NCI-H82 treated with DMSO at 0.1 percent for 48 hours (cell line): ENCODE data around the gene SLC35E1.

Source experiments
- DNase-seq: peaks from one replicate; lab custom pipeline; 2025; ENCODE audit not compliant: unreplicated experiment; lab: John Stamatoyannopoulos, UW

SLC35E1 gene

DNA sequence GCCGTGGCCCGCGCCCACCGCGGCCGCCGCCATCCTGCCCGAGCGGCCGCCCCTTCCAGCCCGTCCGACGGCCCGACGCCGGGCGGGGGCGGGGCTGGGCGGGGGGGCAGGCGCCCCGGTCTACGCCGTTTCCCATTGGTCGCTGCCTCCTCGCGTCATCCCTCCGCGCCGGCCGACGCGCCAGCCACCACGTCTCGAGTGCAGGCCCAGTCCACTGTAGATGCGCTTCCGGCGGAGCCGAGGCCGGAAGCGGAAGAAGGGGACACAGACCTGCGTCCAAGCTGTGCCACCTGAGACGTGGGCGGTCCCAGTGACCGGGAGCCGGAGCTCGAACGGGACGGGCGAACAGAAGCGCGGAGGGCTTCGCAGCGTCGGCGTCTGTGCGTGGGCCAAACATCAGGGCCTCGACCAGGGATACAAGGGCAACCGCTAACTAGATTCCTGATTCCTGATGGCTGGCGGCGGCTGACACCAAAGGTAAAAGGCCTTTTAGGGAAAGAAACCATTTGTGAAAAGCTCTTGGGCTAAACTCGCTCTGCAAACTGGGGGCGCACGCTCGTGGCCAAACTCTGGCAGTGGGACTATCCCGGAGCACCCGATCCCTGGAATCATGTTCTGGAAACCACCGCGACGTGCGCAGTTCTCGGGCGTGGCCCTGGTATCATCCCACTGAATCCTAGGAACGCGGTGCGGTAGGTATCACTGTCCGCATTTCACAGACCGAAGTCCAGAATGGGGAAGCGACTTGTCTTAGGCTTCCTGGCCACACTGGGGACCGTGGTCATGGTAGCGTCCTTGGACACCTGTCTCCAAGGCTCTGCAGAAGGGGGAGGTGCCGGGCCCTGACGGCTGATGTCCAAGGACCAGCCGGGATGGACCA lies at the start of gene SLC35E1:
SLC35E1 (minus strand) TSS at position 84 of the 880 bp plus-strand sequence; CDS start at position 33, 51 bp downstream.
- DNase-seq: peak; percentile 91

DNA sequence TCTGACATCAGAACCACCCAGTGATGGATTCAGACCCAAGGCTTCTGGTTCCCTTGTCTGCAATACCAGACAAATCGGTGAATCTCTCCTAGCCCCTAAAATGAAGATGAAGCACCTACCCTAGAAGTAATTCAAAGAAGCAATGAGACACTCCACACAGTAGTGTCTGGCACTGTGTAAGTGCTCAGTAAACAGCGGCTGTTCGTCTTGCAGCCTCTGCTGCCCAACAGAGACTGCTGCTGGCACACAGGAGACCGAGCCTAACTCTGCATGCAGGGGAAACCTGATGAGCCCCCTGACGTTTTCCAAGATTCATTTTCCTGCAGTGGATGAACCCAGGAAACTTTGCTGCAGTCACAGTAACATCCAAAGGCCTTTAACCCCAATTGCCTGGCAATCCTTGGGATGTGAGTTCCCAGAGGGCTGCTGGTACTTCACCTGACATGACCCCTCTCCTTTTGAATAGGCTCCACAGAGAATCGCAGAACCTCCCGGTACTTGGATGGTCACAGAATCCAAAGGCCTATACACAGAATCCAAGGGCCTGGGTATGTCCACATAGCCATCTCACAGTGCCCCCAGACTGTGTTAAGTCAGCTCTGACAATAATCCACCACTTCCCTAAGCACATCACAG lies 49.1 kb upstream of the SLC35E1 start:
- no peak for DNase-seq

DNA sequence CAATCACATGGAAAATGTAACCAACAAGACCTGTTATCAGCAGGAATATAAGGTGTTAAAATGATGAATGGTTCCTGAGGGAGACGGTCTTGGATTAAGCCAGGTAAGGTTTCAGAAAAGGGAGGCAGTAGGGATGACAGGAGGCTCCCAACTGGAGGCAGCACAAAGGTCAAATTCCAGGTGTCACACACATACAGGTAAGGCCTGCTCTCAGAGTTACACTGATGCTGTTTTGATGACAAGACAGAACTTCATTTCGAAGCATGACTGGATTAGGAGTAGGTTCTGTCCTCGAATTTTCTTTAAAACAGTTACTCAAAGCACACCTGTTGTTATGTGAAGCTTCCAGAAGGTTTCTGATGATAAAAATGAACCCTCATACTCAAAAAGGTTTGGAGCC lies 48.4 kb upstream of the SLC35E1 start:
- DNase-seq: no peak

DNA sequence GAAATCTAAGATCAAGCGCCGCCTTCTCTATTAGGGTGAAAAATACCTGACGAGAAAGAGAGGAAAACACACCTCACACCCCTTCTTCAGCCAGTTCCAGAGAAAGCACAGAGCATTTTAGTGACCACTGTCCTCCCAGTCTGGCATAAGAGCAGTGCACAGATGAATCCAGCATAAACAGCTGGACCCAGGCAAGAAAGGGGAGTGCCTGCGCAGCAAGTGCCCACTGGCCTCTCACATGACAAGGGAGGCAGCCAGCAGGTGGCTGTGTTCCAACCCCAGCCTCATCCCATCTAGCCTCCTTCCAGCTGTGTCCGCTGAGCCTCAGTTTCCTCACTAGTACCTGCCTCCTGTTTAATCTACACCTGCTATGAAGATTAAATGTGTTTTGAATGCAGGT lies 47.8 kb upstream of the SLC35E1 start:
- DNase-seq: no peak

DNA sequence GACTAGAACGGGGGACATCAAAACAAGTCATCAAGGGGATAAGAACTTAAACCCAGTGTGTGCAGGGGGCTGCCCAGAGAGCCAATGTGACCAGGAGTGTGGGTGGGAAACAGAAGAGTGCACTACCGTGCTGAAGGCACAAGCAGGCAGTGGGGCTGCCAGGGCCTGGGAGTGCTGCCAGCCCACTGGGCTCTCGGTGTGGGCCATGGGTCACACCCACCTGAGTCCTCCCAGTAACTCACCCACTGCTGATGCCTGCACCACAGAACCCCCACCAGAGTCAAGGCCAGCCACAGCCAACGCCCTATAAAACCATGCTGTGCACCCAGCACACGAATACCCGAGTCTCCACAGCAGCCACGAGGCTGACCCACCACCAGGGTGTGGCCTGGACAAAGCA lies 47.2 kb upstream of the SLC35E1 start:
- DNase-seq: no peak

DNA sequence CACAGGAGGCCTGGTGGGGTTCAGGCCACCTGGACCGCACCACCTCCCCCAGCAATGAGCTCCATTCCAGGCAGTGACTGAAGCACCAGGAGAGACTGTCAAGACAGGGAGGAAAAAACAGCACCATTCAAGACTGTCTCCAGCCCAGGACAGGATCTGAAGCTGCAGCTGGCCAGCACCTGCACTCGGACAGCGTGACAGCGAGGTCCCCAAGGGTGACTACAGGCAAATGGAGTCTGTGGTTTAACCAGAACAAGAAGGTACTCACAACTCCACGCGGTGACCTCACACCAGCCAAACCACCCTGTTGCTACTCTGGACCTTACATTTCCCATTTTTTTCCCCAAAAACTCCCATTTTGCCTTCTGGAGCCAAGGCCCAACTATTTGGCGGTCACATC lies 46.0 kb upstream of the SLC35E1 start:
- DNase-seq: no peak

DNA sequence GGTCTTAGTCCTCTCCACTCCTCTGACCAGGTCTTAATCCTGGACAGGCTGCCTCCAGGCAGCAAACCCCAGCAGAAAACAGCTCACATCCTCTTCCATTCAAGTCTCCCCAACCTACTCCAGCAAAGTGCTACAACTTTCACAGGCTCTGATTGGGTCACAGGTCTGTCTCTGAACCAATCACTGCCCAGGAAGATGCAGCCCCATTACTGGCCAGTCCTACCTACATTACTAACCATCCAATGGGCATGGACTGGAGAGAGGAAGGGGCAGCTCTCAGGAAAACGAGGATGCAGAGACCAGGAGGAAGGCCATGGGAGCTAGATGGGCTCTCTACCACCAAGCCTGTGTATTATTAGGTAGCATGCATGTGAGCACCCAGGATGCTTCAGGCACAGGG lies 43.6 kb upstream of the SLC35E1 start:
- no peak for DNase-seq

DNA sequence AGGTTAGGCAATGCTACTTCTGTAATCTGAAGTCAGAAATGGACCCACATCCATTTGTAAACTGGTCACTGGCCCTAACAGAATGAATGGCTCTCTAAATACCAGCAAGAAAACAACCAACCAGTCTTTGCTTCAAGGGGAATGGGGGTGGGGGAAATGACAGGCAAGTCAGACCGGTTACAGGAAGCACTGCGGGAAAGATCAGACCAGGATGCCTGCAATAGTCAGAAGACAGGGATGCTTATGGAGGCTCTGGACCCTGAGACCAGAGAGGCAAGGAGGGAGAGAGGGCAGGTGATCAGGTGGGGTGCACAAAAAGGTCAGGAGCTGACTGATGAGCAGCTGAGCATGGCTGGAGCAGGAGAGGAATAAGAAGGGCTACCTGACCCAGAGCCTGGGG lies 42.7 kb upstream of the SLC35E1 start:
- no peak for DNase-seq

DNA sequence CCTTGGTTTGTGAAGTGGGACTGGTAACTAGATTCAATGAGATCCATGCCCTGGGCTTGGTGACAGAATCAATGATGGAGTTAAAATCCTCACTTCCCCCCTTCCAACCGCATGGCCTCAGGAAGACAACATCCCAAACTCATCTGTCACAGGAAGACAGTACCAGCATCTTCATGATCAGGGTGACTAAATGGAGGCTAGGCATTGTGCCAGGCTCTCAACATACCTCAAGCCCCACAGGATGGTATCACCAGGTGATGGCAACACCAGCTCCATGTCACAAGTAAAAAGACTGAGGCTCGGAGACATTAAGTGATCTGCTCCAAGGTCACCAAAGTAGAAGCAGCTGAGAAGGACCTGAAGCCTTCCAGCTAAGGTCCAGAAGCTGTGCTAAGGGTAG lies 41.6 kb upstream of the SLC35E1 start:
- no peak for DNase-seq

DNA sequence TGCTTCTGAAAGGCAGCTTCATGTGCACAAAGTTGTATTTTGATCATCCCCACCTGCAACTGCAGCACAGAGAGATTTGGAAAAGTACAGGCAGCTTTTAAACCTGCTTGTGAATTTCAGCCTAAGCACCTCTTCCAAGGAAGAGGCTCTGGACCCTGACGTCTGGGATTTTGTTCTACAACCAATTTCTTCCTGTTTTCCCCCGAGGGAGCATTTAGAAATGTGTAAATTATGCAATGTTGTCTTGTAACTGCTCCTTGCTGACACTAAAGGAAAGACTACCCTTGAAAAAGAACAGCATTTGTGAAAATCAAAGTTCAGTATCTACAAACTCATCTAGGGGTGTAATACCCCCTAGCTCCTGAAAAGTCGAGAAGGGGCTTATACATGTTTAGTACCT lies 40.4 kb upstream of the SLC35E1 start:
- DNase-seq: no peak

DNA sequence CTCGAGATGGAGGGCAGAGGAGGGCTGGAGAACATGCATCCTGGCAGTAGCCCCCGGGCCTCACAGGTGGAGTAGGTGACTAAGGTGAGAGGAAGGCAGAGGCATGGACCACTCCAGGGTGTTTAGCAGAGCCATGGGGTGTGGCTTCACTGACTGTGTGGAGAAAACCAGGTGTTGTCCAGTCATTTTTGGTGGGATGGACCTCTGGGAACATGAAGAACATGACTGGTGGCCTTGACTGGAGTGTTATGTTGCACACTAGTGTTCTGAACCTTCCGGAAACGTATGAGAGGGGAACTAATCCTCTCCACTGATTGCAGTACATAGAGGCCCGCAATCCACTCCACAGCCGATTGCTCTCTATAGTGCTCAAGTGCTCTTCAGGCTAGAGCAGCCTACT lies 38.9 kb upstream of the SLC35E1 start:
- DNase-seq: no peak

DNA sequence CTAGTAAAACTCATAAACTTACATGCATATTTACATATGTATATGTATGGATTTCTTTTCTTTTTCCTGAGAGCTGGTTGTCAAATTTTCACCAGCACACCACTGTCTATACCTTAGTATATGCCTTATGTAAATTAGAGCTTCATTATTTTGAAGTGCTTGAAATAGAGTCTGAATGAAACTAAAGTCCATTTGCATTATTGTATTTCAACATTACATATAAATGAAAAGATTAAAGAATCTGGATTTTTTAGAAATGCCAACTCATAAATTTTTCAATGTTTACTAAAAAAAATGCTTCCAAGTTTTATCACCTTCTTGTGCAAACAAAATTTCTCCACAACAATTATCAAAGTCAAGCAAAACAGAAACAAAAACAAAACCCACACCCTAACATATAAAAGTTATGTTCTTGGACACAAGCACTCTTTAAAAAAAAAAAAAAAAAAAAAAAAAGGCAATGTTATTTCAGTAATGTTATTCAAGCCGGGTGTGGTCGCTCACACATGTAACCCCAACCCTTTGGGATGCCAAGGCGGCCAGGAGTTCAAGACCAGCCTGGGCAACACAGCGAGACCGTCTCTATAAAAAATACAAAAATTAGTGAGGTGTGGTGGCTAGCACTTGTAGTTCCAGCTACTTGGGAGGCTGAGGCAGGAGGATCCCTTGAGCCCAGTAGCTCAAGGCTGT lies 37.4 kb upstream of the SLC35E1 start:
- no peak for DNase-seq

DNA sequence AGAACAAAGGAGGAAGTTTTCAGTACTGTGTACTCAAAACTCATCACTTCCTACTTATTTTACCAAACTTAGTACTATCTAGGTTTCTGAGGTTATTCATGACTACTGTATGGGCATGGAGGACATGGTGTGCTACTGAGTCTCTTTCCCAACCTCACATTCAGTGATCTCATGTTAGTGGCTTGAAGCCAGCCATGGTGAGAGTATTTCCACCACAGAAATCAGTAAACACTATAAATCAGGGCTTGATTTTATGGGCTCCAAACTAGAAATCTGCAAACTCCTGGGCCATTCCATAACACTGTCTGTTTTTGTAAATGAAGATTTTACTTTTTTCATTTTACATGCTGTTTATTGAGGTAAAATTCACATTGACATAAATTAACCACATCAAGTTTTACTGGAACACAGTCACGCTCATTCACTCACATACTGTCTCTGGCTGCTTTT lies 36.1 kb upstream of the SLC35E1 start:
- DNase-seq: no peak

DNA sequence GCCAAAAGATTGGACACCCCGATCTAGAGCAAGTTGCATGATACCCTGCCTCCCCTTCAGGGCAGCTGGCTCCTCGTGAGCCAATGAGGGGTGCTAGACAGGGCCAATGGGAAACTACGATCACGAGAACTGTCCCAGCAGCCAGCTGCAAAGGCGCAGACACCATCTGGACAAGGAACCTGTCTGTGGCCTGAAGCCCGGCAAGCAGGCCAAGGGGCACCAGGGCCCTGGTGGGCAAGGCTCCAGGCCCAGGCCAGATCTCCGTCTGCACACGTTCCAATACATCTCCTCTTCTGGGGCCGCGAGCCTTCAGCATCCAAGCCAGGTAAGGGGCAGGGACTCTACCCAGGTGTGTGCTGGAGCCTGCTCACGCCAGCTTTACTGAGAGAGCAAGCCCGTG lies 35.6 kb upstream of the SLC35E1 start:
- no peak for DNase-seq

DNA sequence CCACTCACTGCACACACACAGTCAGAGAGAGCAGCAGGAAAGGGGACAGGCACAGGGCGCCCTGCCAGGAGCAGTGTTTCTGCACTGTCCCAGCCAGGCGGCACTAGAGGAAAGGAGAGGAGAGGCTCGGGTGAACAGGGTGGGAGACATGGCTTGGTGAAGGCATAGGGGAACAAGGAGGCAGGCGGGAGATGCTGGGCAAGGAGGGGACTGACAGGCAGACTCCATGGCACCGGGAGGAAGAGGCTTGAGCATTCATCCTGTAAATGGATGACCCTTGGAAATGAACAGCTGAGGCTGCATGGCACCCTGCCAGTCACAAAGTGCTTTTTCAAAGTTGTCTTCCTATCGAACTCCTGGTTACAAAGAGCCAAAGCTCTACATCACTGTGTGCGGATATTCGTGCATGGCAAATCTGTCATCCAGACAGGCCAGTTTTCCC lies 33.4 kb upstream of the SLC35E1 start:
- no peak for DNase-seq

DNA sequence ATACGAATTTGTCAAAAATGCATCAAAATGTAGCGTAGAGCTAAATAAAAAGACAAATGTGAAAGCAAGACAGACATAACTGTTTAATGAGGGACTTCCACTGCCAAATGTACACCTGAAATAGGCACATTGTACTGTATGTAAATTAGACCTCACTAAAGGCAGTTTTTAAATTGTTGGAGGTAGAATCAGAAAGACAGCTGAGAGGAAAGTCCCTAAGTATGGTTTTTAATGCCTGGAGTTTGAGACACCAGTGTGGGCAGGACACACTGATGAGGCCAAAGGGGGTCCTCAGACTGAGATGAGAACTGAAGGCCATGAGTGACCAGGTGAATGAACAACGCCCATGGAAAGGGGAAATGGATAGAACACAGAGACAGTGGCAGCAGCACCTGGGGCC lies 32.9 kb upstream of the SLC35E1 start:
- DNase-seq: no peak

DNA sequence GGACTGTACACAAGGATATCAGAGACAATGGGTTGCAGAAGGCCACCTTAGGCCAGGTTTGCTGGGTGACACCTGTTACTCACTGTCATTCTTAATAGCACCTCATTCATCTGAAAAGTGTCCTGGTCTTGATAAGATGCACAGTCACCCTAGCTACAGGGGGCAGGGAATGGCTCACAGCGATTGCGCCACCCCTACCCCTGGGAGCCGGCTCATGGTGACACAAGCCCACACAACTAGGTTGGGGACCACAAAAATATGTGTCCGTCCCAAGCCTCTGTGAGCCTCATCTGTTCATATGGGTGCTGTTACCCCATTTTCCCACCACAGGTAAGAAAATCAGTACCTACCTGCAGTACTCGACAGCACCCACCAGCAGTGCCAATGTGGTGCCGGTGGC lies 32.4 kb upstream of the SLC35E1 start:
- no peak for DNase-seq

DNA sequence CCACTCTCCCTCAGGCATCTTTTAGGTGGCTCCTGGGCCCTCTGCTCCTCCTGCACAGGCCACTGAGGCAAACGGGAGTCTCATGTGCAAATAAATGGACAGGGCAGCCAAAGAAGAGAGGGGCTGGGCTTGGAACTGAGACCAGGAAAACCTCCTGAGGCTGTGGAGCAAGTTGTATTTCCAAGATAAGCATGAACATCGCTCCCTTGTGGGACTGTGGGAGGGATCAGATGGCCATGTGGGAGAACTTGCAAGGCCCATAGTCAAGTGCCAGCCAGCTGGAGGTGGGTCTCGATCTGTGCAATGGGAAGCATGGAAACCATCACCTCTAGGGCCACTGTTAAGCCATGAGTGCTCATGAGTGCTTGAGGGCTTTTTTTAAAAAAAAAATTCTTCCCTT lies 30.9 kb upstream of the SLC35E1 start:
- no peak for DNase-seq

DNA sequence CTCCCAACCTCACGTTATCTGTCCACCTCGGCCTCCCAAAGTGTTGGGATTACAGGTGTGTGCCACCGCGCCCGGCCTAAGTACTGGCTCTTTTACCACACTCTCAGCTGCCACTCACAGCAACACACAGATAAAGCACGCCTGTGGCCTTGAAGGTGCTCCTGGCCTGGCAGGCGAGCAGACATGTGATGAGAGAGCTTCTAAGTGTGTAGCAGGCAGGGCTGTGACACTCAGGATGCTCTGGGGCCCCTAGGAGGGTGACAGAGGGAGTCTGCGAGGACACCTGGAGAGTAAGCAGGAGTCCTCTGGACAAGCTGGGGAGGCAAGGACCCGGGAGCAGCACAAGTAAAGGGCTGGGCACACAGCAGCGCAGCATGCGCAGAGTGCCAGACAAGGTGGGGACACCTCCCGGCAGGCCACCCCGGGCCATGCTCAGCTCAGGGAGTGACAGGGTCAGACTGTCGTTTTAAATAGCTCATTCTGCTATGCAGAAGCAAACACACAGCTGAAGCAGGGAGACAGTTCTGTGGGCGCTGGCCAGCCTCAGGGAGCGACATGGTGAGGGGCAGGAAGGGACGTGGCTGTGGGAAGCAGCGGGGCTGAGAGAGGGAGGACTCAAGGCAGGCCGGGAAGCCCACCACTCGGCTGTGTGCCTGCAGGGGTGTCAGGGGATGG lies 29.3 kb upstream of the SLC35E1 start:
- DNase-seq: no peak

DNA sequence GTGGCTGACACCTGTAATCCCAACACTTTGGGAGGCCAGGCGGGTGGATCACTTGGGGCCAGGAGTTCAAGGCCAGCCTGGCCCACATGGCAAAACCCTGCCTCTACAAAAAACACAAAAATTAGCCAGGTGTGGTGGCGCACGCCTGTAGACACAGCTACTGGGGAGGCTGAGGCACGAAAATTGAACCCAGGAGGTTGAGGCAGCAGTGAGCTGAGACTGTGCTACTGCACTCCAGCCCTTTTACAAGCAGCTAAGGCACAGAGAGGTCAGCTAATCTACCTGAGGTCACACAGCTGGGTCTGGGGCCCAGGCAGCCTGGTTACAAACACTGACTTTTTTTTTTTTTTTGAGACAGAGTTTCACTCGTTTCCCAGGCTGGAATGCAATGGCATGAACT lies 28.6 kb upstream of the SLC35E1 start:
- DNase-seq: no peak

DNA sequence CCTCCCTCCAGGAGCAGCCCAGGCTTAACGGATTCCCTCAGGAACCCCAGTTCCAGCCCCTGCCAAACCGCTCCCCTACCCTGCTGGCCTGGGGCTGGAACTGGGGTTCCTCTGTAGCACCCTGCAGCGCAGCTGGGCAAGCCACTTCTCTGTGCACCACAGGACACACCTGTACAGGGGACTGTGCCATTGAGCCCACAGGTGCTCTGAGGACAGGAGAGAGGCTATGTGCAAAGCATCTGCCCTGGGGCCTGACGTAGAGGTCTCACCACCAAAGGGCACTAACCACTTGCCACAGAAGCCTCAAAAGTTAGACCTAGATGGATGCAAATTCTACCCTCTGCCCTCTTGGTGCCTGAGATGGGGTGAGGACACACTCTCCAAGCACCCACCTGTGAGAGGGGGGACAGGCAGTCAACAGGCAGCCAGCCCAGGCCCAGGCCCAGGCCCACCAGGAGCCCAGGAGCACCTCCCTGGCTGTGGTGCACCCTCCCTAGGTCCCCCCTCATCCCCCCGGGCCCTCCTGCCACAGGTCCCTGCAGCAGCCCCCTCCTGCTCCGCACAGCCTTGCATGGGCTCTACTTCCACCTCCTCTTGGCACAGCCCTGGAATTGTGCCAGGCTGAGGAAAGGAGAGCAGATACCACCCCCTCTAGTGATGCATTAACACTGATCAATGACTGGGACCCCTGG lies 27.6 kb upstream of the SLC35E1 start:
- no peak for DNase-seq
